IPS-15b (cell line): ENCODE results near the gene ARHGAP27.

Experiments
- H3K27me3 ChIP-seq: one replicate; pipeline ENCODE4 v1.6.1; 2013; ENCODE audit warnings: low read length; ENCODE audit not compliant: control insufficient read depth, insufficient read depth
- H3K36me3 ChIP-seq: one replicate; pipeline ENCODE4 v1.6.1; 2013; ENCODE audit warnings: low read length; ENCODE audit not compliant: control insufficient read depth, insufficient read depth
- H3K4me1 ChIP-seq: one replicate; pipeline ENCODE4 v1.6.1; 2013; ENCODE audit warnings: mild to moderate bottlenecking, low read length; ENCODE audit not compliant: control insufficient read depth, insufficient read depth
- H3K4me3 ChIP-seq: one replicate; pipeline ENCODE4 v1.5.1; 2013; ENCODE audit warnings: low read depth, low read length
- H3K9ac ChIP-seq: one replicate; pipeline ENCODE4 v1.6.1; 2013; ENCODE audit warnings: low read depth, mild to moderate bottlenecking, low read length
- H3K9me3 ChIP-seq: one replicate; pipeline ENCODE4 v1.6.1; 2013; ENCODE audit warnings: mild to moderate bottlenecking, low read length; ENCODE audit not compliant: control insufficient read depth, insufficient read depth

The ARHGAP27 gene

GRCh38 chr17:45406107-45406506 lies 26.6 kb downstream of the ARHGAP27 start:
- peaks cover 11% of the 10 kb centered on the region for H3K36me3 ChIP-seq
- H3K27me3 ChIP-seq: no peaks in the 10 kb centered on the region
- H3K9me3 ChIP-seq: no peaks in the 10 kb centered on the region
- peak overlapping the region; percentile 74 for H3K4me3 ChIP-seq
- no peak overlapping the region for H3K9ac ChIP-seq
- H3K4me1 ChIP-seq: peaks cover 5% of the 10 kb centered on the region

- H3K27me3 ChIP-seq: no peaks in the 10 kb centered on the region
- H3K36me3 ChIP-seq: peaks cover 11% of the 10 kb centered on the region
- no peaks in the 10 kb centered on the region for H3K9me3 ChIP-seq
- H3K4me1 ChIP-seq: peaks cover 3% of the 10 kb centered on the region
- H3K9ac ChIP-seq: no peak overlapping the region
- peak overlapping the region; percentile 74 for H3K4me3 ChIP-seq
Observed at GRCh38 chr17:45405250-45406086, 27.2 kb downstream of the ARHGAP27 start.

GRCh38 chr17:45404870-45405249 lies 27.8 kb downstream of the ARHGAP27 start:
- Histone ChIP-seq H3K36me3 (peaks cover 11% of the 10 kb centered on the region), H3K9me3 (no peaks in the 10 kb centered on the region), H3K4me1 (peaks cover 3% of the 10 kb centered on the region), H3K4me3 (peak overlapping the region; percentile 41), H3K9ac (no peak overlapping the region), H3K27me3 (no peaks in the 10 kb centered on the region)

GRCh38 chr17:45403906-45404490 lies 28.7 kb downstream of the ARHGAP27 start:
- H3K36me3 ChIP-seq: peaks cover 11% of the 10 kb centered on the region
- no peak overlapping the region for H3K4me3 ChIP-seq
- no peaks in the 10 kb centered on the region for H3K27me3 ChIP-seq
- H3K4me1 ChIP-seq: peaks cover 3% of the 10 kb centered on the region
- H3K9me3 ChIP-seq: no peaks in the 10 kb centered on the region
- no peak overlapping the region for H3K9ac ChIP-seq

DNA sequence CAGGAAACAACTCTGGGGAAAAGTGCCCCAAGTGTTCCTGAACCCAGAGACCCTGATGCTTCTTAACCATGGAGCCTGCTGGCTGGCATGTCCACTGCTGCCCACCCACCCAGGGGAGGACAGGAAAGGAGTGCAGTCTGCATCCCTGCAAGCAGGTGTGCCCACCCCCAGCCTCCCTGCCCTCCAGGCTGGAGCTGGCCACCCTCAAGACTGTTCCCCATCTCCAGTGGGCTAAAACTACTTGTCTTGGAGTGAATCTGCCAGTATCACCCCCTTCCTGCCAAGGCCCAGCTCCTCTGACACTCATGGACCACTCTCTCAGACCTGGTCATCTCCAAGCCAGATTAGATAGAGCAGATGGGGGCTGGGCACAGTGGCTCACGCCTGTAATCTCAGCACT lies 29.8 kb downstream of the ARHGAP27 start:
- peaks cover 3% of the 10 kb centered on the region for H3K4me1 ChIP-seq
- no peaks in the 10 kb centered on the region for H3K27me3 ChIP-seq
- H3K4me3 ChIP-seq: no peak overlapping the region

DNA sequence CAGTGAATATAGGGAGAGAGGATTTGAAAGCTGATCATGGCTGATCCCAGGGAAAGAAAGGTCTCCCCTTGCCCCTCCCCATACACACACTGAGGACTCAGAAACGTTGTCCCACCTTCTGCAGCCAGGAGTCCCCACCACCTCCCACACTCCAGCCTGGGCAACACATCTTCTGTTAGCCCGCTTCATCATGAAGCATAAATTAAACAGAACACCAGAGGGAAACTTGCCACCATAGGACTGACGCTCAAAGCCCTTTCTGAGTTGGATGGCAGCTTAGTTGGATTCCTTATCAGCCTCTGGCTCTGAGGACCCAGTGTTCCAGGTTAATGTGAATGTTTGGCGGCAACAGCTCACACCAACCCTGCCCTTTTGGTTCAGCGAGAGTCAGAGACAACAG lies 33.9 kb downstream of the ARHGAP27 start:
- no peaks in the 10 kb centered on the region for H3K9me3 ChIP-seq
- H3K36me3 ChIP-seq: peaks cover 6% of the 10 kb centered on the region

More for the DNA sequence above, 29.8 kb downstream of the ARHGAP27 start:
- Histone ChIP-seq H3K36me3 (peaks cover 11% of the 10 kb centered on the region), H3K9me3 (no peaks in the 10 kb centered on the region), H3K9ac (no peak overlapping the region)

DNA sequence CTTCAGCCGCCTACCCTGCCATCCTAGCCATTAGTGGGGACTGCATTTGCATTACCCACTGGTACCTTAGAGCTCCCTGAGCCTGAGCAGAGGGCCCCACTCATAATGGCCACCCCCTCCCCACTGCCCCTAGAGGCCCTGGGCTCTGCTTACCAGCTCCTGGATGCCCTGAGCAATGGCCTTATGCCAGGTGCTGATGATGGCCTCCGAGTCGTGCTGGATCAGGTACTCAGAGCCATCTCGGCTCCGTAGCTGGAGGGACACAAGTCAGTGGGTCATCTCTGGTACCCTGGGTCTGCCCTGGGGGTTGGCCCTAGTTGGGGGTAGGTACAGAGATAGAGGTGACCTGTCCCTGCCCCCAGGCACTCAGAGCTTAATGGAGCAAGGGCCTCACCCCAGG lies 34.9 kb downstream of the ARHGAP27 start:
- H3K9ac ChIP-seq: no peak overlapping the region
- no peaks in the 10 kb centered on the region for H3K9me3 ChIP-seq
- H3K36me3 ChIP-seq: peaks cover 3% of the 10 kb centered on the region

More for the DNA sequence above, 33.9 kb downstream of the ARHGAP27 start:
- no peaks in the 10 kb centered on the region for H3K4me1 ChIP-seq
- H3K27me3 ChIP-seq: no peaks in the 10 kb centered on the region
- no peak overlapping the region for H3K4me3 ChIP-seq
- no peak overlapping the region for H3K9ac ChIP-seq

DNA sequence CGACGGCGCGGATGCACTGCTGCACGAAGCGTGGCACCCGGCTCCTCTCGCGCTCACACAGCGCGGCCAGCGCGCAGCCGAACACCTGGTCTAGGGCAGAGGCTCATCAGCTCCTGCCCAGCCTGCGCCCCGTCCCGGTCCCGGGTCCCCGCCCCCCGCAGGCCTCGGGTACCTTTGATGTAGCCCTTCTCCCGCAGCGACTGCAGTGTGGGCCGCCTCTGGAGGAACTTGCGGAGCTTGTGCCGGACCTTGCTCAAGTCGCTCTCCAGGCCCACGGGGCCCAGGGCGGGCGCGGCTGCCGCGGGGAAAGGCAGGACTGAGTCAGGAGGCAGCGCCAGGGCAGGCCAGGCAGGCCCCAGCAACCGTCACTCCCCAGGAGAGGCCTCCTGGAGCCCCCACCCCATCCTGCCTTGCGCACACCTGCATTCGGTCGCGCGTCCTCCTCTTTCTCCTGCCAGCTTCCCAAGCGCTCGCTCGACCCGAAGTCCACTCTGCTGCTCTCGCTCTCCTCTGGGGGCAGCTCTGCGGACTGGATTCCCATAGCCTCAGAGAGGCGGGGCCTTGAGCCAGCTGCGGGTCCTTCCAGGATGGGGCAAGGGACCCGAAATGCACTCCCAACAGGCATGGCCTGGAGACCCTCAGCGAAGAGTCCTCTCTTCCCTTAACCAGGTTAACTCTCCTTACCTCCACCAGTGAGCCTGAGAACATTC lies 36.0 kb downstream of the ARHGAP27 start:
- H3K36me3 ChIP-seq: no peaks in the 10 kb centered on the region
- peaks cover 2% of the 10 kb centered on the region for H3K27me3 ChIP-seq
- H3K9me3 ChIP-seq: no peaks in the 10 kb centered on the region
- H3K4me3 ChIP-seq: no peak overlapping the region
- H3K4me1 ChIP-seq: no peaks in the 10 kb centered on the region
- H3K9ac ChIP-seq: no peak overlapping the region

More for the DNA sequence above, 34.9 kb downstream of the ARHGAP27 start:
- Histone ChIP-seq H3K27me3 (no peaks in the 10 kb centered on the region), H3K4me1 (no peaks in the 10 kb centered on the region), H3K4me3 (no peak overlapping the region)

- no peaks in the 10 kb centered on the region for H3K36me3 ChIP-seq
Observed at GRCh38 chr17:45395569-45396415, 36.9 kb downstream of the ARHGAP27 start.

DNA sequence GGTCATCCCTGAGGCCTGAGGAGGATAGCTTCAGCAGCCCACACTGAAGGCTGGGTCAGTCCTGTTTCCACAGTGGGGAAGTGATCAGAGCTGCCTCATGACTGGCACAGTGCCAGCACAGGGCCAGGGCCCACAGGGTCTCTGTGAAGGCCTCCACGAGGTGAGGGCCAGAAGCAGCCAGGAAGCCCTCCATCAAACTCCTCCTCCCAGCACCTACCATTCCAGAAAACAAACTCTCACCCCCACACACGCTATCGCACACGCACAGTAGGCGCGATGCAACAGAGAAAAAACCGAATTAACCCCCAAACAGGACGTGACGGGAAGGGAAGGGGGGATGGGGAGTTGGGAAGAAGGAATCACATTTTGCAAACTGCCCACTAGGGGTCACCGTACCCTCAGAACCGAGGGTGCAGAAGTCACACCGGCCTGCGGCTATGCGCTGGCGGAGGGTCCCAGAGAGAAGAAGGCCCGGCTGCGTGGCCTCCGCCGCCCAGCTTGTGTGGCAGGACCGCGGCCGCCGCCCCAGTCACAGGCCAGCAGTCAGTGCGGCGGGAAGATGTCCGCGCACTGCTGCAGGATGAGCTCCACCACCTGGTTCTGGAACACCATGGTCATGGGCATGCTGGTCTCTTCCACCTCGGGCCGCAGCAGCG lies 37.6 kb downstream of the ARHGAP27 start:
- H3K36me3 ChIP-seq: no peaks in the 10 kb centered on the region

More at GRCh38 chr17:45395569-45396415, 36.9 kb downstream of the ARHGAP27 start:
- Histone ChIP-seq H3K4me1 (no peaks in the 10 kb centered on the region), H3K4me3 (no peak overlapping the region), H3K27me3 (peaks cover 2% of the 10 kb centered on the region), H3K9me3 (no peaks in the 10 kb centered on the region), H3K9ac (no peak overlapping the region)

GRCh38 chr17:45394564-45394912 lies 38.1 kb downstream of the ARHGAP27 start:
- no peaks in the 10 kb centered on the region for H3K9me3 ChIP-seq
- H3K4me1 ChIP-seq: no peaks in the 10 kb centered on the region
- peaks cover 4% of the 10 kb centered on the region for H3K27me3 ChIP-seq
- H3K9ac ChIP-seq: no peak overlapping the region
- H3K36me3 ChIP-seq: no peaks in the 10 kb centered on the region
- H3K4me3 ChIP-seq: no peak overlapping the region

More for the DNA sequence above, 37.6 kb downstream of the ARHGAP27 start:
- Histone ChIP-seq H3K27me3 (peaks cover 3% of the 10 kb centered on the region), H3K9ac (peak overlapping the region; percentile 41), H3K9me3 (no peaks in the 10 kb centered on the region), H3K4me3 (no peak overlapping the region), H3K4me1 (no peaks in the 10 kb centered on the region)
